Liver (tissue), 9 donors: ENCODE measurements around the gene GOLGA1. TPM values are rescaled to one million over a fixed set of nuclear protein-coding genes. Genes with fewer than 3 reads are reported as not detected.

Source experiments
- DNase-seq: peaks from one replicate; pipeline ENCODE4 v3.0.0-alpha.2; 2017; ENCODE audit warnings: low spot score
- H3K27ac ChIP-seq, 2 donors: one replicate each; pipeline ENCODE4 v1.7.0; 2013; ENCODE audit warnings: inconsistent platforms in 2 of 2, low read length in 2 of 2, control low read depth in 1 of 2, low read depth in 1 of 2, mild to moderate bottlenecking in 1 of 2
- H3K27me3 ChIP-seq, 4 donors: one replicate each; pipeline versions ENCODE4 v1.6.1 to v1.7.0; 2013; ENCODE audit warnings: low read length in 3 of 4, inconsistent platforms in 1 of 4, mild to moderate bottlenecking in 1 of 4, moderate library complexity in 1 of 4; ENCODE audit not compliant: control insufficient read depth in 4 of 4, insufficient read depth in 4 of 4
- H3K36me3 ChIP-seq, 4 donors: one replicate each; pipeline versions ENCODE4 v1.6.1 to v1.7.0; 2013; ENCODE audit warnings: low read length in 3 of 4, mild to moderate bottlenecking in 3 of 4, low read depth in 1 of 4, moderate library complexity in 1 of 4; ENCODE audit not compliant: control insufficient read depth in 4 of 4, insufficient read depth in 3 of 4
- H3K4me1 ChIP-seq, 4 donors: one replicate each; pipeline versions ENCODE4 v1.6.1 to v1.7.0; 2013; ENCODE audit warnings: low read length in 3 of 4, mild to moderate bottlenecking in 3 of 4, moderate library complexity in 1 of 4; ENCODE audit not compliant: control insufficient read depth in 4 of 4, insufficient read depth in 4 of 4
- H3K4me3 ChIP-seq, 3 donors: one replicate each; pipeline versions ENCODE4 v1.6.1 to v1.7.0; 2013; ENCODE audit warnings: low read length in 3 of 3, control low read depth in 1 of 3, low read depth in 1 of 3, mild to moderate bottlenecking in 1 of 3
- H3K9ac ChIP-seq, 2 donors: one replicate each; pipeline ENCODE4 v1.7.0; 2013; ENCODE audit warnings: low read length in 2 of 2, mild to moderate bottlenecking in 2 of 2, moderate library complexity in 2 of 2, control low read depth in 1 of 2, low read depth in 1 of 2
- H3K9me3 ChIP-seq, 4 donors: one replicate each; pipeline versions ENCODE4 v1.6.1 to v1.7.0; 2013; ENCODE audit warnings: low read length in 3 of 4; ENCODE audit not compliant: control insufficient read depth in 4 of 4
- ATF3 ChIP-seq: IDR thresholded peaks from 2 replicates; pipeline ENCODE4 v1.6.1; 2016; ENCODE audit warnings: antibody characterized with exemption
- FOXA1 ChIP-seq: IDR thresholded peaks from 2 replicates; pipeline ENCODE4 v1.6.1; 2016; ENCODE audit warnings: antibody characterized with exemption
- FOXA2 ChIP-seq: IDR thresholded peaks from 2 replicates; pipeline ENCODE4 v1.6.1; 2016; ENCODE audit warnings: antibody characterized with exemption
- GABPA ChIP-seq, 2 donors: IDR thresholded peaks in 1 of 2; conservative IDR thresholded peaks in 1 of 2; 2 replicates each; pipeline ENCODE4 v1.6.1; 2016; ENCODE audit warnings: antibody characterized with exemption in 2 of 2, mild to moderate bottlenecking in 1 of 2, moderate library complexity in 1 of 2
- HNF4A ChIP-seq, 2 donors: conservative IDR thresholded peaks; 2 replicates each; pipeline ENCODE4 v1.6.1; 2016; ENCODE audit warnings: antibody characterized with exemption in 2 of 2, mild to moderate bottlenecking in 2 of 2
- HNF4G ChIP-seq: IDR thresholded peaks from 2 replicates; pipeline ENCODE4 v1.6.1; 2016; ENCODE audit warnings: antibody characterized with exemption
- JUND ChIP-seq, 2 donors: IDR thresholded peaks; 2 replicates each; pipeline ENCODE4 v1.6.1; 2016; ENCODE audit warnings: antibody characterized with exemption in 2 of 2
- MAX ChIP-seq: IDR thresholded peaks from 2 replicates; pipeline ENCODE4 v1.6.1; 2016; ENCODE audit warnings: antibody characterized with exemption
- RAD21 ChIP-seq, 2 donors: IDR thresholded peaks; 2 replicates each; pipeline ENCODE4 v1.6.1; 2016; ENCODE audit warnings: antibody characterized with exemption in 2 of 2, mild to moderate bottlenecking in 2 of 2
- REST ChIP-seq: IDR thresholded peaks from 2 replicates; pipeline ENCODE4 v1.6.1; 2016; ENCODE audit warnings: antibody characterized with exemption, mild to moderate bottlenecking
- RXRA ChIP-seq, 2 donors: IDR thresholded peaks; 2 replicates each; pipeline ENCODE4 v1.6.1; 2017 to 2018; ENCODE audit warnings: antibody characterized with exemption in 2 of 2, mild to moderate bottlenecking in 1 of 2
- SP1 ChIP-seq: IDR thresholded peaks from 2 replicates; pipeline ENCODE4 v1.6.1; 2018; ENCODE audit warnings: antibody characterized with exemption, mild to moderate bottlenecking
- YY1 ChIP-seq: IDR thresholded peaks from 2 replicates; pipeline ENCODE4 v1.6.1; 2016; ENCODE audit warnings: antibody characterized with exemption, mild to moderate bottlenecking
- WGBS: extraction: QIAGEN DNeasy Blood & Tissue Kit; methylation state at CpG from one replicate; pipeline ENCODE4 v1.1.7; 2013; 5-methylcytosine and 5-hydroxymethylcytosine counted together
- polyA plus RNA-seq, 2 donors: library from polyadenylated mRNA; stranded (reverse) in 1 of 2; unstranded in 1 of 2; fragments of 200-250 nt in 1 of 2; fragments of >200 nt in 1 of 2; fragmentation: Nextera tagmentation in 1 of 2; extraction: Ambion mirVana in 1 of 2; gene quantifications; one replicate each; pipeline versions ENCODE4 v1.2.1 to v1.2.3, GENCODE V29; 2013 to 2015
- total RNA-seq, 2 donors: library from RNA; depleted of rRNA; stranded (reverse); fragments of >200 nt; gene quantifications; one replicate each; pipeline ENCODE4 v1.2.3, GENCODE V29; 2014
- TF ChIP-seq, protein P1 (sequence below): IDR thresholded peaks from 2 replicates; pipeline ENCODE4 v1.6.1; 2016; ENCODE audit warnings: antibody characterized with exemption
- donor health status: healthy.
- donor health status: healthy.
- donor health status: healthy.
- donor health status: healthy.
- donor health status: healthy.

Gene GOLGA1
- total and polyA plus RNA-seq, 4 donors: 5.9 to 17.6 (median 8.9) TPM

GRCh38 chr9:124906966-124907365 is 33.9 kb downstream of the GOLGA1 start:
- H3K27ac ChIP-seq: no peak overlapping the region
- 78% methylated on average over 1 of the region's 1 CpG for WGBS
- no peaks in the 10 kb centered on the region for H3K9me3 ChIP-seq
- no peaks in the 10 kb centered on the region for H3K27me3 ChIP-seq
- H3K36me3 ChIP-seq: peaks cover 8 to 38% (median 30%) of the 10 kb centered on the region in 4 donors
- H3K4me3 ChIP-seq: no peak overlapping the region
- DNase-seq: no peak
- no peak overlapping the region for H3K9ac ChIP-seq
- TF ChIP-seq GABPA (IDR thresholded peaks at IDR 0.05 in 1 of 2, conservative IDR thresholded peaks at IDR 0.05 in 1 of 2): no peak
- no peak for TF ChIP-seq RXRA (IDR thresholded peaks at IDR 0.05)
- no peak for TF ChIP-seq ATF3
- no peak for TF ChIP-seq YY1
- no peak for TF ChIP-seq RAD21 (IDR thresholded peaks at IDR 0.05)
- TF ChIP-seq MAX: no peak
- no peak for TF ChIP-seq JUND (IDR thresholded peaks at IDR 0.05)
- no peak for TF ChIP-seq REST
- no peaks in the 10 kb centered on the region for H3K4me1 ChIP-seq

GRCh38 chr9:124899845-124900244 is 41.0 kb downstream of the GOLGA1 start:
- 96% methylated on average over 9 of the region's 9 CpGs for WGBS
- Histone ChIP-seq H3K27me3 (no peaks in the 10 kb centered on the region), H3K36me3 (peaks cover 11 to 36% (median 24%) of the 10 kb centered on the region in 4 donors)

GRCh38 chr9:124897570-124898460 is 43.1 kb downstream of the GOLGA1 start:
- H3K4me3 ChIP-seq: no peak overlapping the region
- no peaks in the 10 kb centered on the region for H3K9me3 ChIP-seq
- H3K27ac ChIP-seq: peak overlapping the region in 1 of 2 donors; percentile 7
- peaks cover 8 to 44% (median 28%) of the 10 kb centered on the region in 4 donors for H3K36me3 ChIP-seq
- 91% methylated on average over 6 of the region's 6 CpGs for WGBS
- H3K9ac ChIP-seq: no peak overlapping the region
- no peaks in the 10 kb centered on the region for H3K4me1 ChIP-seq
- H3K27me3 ChIP-seq: no peaks in the 10 kb centered on the region
- DNase-seq: no peak
- peak; percentile 82 to 83 for TF ChIP-seq HNF4A (conservative IDR thresholded peaks at IDR 0.05)
- TF ChIP-seq, protein P1, sequence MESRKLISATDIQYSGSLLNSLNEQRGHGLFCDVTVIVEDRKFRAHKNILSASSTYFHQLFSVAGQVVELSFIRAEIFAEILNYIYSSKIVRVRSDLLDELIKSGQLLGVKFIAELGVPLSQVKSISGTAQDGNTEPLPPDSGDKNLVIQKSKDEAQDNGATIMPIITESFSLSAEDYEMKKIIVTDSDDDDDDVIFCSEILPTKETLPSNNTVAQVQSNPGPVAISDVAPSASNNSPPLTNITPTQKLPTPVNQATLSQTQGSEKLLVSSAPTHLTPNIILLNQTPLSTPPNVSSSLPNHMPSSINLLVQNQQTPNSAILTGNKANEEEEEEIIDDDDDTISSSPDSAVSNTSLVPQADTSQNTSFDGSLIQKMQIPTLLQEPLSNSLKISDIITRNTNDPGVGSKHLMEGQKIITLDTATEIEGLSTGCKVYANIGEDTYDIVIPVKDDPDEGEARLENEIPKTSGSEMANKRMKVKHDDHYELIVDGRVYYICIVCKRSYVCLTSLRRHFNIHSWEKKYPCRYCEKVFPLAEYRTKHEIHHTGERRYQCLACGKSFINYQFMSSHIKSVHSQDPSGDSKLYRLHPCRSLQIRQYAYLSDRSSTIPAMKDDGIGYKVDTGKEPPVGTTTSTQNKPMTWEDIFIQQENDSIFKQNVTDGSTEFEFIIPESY: no peak
- no peak for TF ChIP-seq REST
- peak; percentile 22 to 36 for TF ChIP-seq RAD21 (IDR thresholded peaks at IDR 0.05)
- peak; percentile 29 to 38 for TF ChIP-seq JUND (IDR thresholded peaks at IDR 0.05)
- peak; percentile 31 for TF ChIP-seq SP1
- peak; percentile 61 for TF ChIP-seq HNF4G
- no peak for TF ChIP-seq FOXA1
- peak; percentile 24 for TF ChIP-seq FOXA2
- TF ChIP-seq GABPA (IDR thresholded peaks at IDR 0.05 in 1 of 2, conservative IDR thresholded peaks at IDR 0.05 in 1 of 2): no peak
- TF ChIP-seq ATF3: peak; percentile 75
- no peak for TF ChIP-seq RXRA (IDR thresholded peaks at IDR 0.05)

More at GRCh38 chr9:124899845-124900244, 41.0 kb downstream of the GOLGA1 start:
- no peak for TF ChIP-seq FOXA1
- no peak for TF ChIP-seq YY1
- no peak overlapping the region for H3K4me3 ChIP-seq
- H3K27ac ChIP-seq: no peak overlapping the region
- no peak for DNase-seq
- H3K9ac ChIP-seq: no peak overlapping the region
- no peaks in the 10 kb centered on the region for H3K4me1 ChIP-seq
- H3K9me3 ChIP-seq: no peaks in the 10 kb centered on the region
